GM23338 (cell line): ENCODE measurements around the gene NFATC3.

Experiments used
- CREB1 ChIP-seq: fragments of 250-450 bp; sonication (Bioruptor Pico); IDR thresholded peaks from 2 replicates; pipeline ENCODE4 v1.5.0; 2020; ENCODE audit warnings: low read depth, mild to moderate bottlenecking, moderate library complexity
- REST ChIP-seq: IDR thresholded peaks from one replicate; pipeline ENCODE4 v1.6.1; 2018; ENCODE audit warnings: antibody characterized with exemption; ENCODE audit not compliant: unreplicated experiment

- TF ChIP-seq CREB1 (CRISPR knock-in tag), result no peak
- TF ChIP-seq REST, result no peak
These were observed 1.2 kb upstream of the NFATC3 start for GRCh38 chr16:68083861-68084503.
